ENCODE data around the gene CNOT6.

Gene CNOT6

GRCh38 chr5:180563994-180564393 is 69.8 kb downstream of the CNOT6 start:
- no peaks in the 10 kb centered on the region for H3K9me3 Mint-ChIP-seq
- ATAC-seq (replicated peaks; ENCODE audit: extremely low read depth, poor library complexity, severe bottlenecking) (no peak), DNase-seq (ENCODE audit: low spot score in 2 of 2) (no peak)
- peaks cover 28% of the 10 kb centered on the region for H3K4me1 Mint-ChIP-seq
- peaks cover 47% of the 10 kb centered on the region for H3K36me3 Mint-ChIP-seq (ENCODE audit: insufficient read depth)
- H3K4me3 Mint-ChIP-seq: no peak overlapping the region
- no peak overlapping the region for H3K27ac Mint-ChIP-seq (ENCODE audit: low read depth)
- H3K27me3 Mint-ChIP-seq: no peaks in the 10 kb centered on the region

- ATAC-seq (replicated peaks; ENCODE audit: extremely low read depth, poor library complexity, severe bottlenecking) (no peak), DNase-seq (ENCODE audit: low spot score in 2 of 2) (no peak)
- H3K27ac Mint-ChIP-seq (ENCODE audit: low read depth): no peak overlapping the region
- no peaks in the 10 kb centered on the region for H3K4me1 Mint-ChIP-seq
- H3K36me3 Mint-ChIP-seq (ENCODE audit: insufficient read depth): peaks cover 40% of the 10 kb centered on the region
- H3K9me3 Mint-ChIP-seq: no peaks in the 10 kb centered on the region
- no peak overlapping the region for H3K4me3 Mint-ChIP-seq
- no peaks in the 10 kb centered on the region for H3K27me3 Mint-ChIP-seq
These were observed 74.7 kb downstream of the CNOT6 start for GRCh38 chr5:180568914-180569313.

- H3K36me3 Mint-ChIP-seq (ENCODE audit: insufficient read depth): peaks cover 20% of the 10 kb centered on the region
These were observed 81.4 kb downstream of the CNOT6 start for GRCh38 chr5:180575571-180575970.

GRCh38 chr5:180580681-180581080 is 86.5 kb downstream of the CNOT6 start:
- H3K36me3 Mint-ChIP-seq (ENCODE audit: insufficient read depth): peaks cover 11% of the 10 kb centered on the region
- DNase-seq (ENCODE audit: low spot score in 2 of 2) (no peak), ATAC-seq (replicated peaks; ENCODE audit: extremely low read depth, poor library complexity, severe bottlenecking) (no peak)
- H3K4me3 Mint-ChIP-seq: no peak overlapping the region
- H3K27ac Mint-ChIP-seq (ENCODE audit: low read depth): no peak overlapping the region
- no peaks in the 10 kb centered on the region for H3K9me3 Mint-ChIP-seq
- no peaks in the 10 kb centered on the region for H3K4me1 Mint-ChIP-seq
- no peaks in the 10 kb centered on the region for H3K27me3 Mint-ChIP-seq

More at GRCh38 chr5:180575571-180575970, 81.4 kb downstream of the CNOT6 start:
- Mint-ChIP-seq H3K4me1 (no peaks in the 10 kb centered on the region), H3K9me3 (no peaks in the 10 kb centered on the region), H3K27ac (ENCODE audit: low read depth) (no peak overlapping the region), H3K27me3 (no peaks in the 10 kb centered on the region), H3K4me3 (no peak overlapping the region)
- ATAC-seq (replicated peaks; ENCODE audit: extremely low read depth, poor library complexity, severe bottlenecking): no peak
- no peak for DNase-seq (ENCODE audit: low spot score in 2 of 2)

GRCh38 chr5:180583738-180584137 is 89.6 kb downstream of the CNOT6 start:
- DNase-seq (ENCODE audit: low spot score in 2 of 2): no peak
- H3K27me3 Mint-ChIP-seq: peaks cover 9% of the 10 kb centered on the region
- H3K9me3 Mint-ChIP-seq: no peaks in the 10 kb centered on the region
- H3K4me1 Mint-ChIP-seq: no peaks in the 10 kb centered on the region
- no peak overlapping the region for H3K4me3 Mint-ChIP-seq
- no peak overlapping the region for H3K27ac Mint-ChIP-seq (ENCODE audit: low read depth)
- peaks cover 3% of the 10 kb centered on the region for H3K36me3 Mint-ChIP-seq (ENCODE audit: insufficient read depth)
- no peak for ATAC-seq (replicated peaks; ENCODE audit: extremely low read depth, poor library complexity, severe bottlenecking)

GRCh38 chr5:180586204-180586603 is 92.0 kb downstream of the CNOT6 start:
- Mint-ChIP-seq H3K4me1 (no peaks in the 10 kb centered on the region), H3K27me3 (peaks cover 10% of the 10 kb centered on the region), H3K27ac (ENCODE audit: low read depth) (no peak overlapping the region), H3K4me3 (no peak overlapping the region), H3K36me3 (ENCODE audit: insufficient read depth) (peaks cover 3% of the 10 kb centered on the region), H3K9me3 (no peaks in the 10 kb centered on the region)
- no peak for ATAC-seq (replicated peaks; ENCODE audit: extremely low read depth, poor library complexity, severe bottlenecking)
- DNase-seq (ENCODE audit: low spot score in 2 of 2): no peak

GRCh38 chr5:180586870-180587269 is 92.7 kb downstream of the CNOT6 start:
- DNase-seq (ENCODE audit: low spot score in 2 of 2) (no peak), ATAC-seq (replicated peaks; ENCODE audit: extremely low read depth, poor library complexity, severe bottlenecking) (no peak)
- Mint-ChIP-seq H3K27me3 (peaks cover 12% of the 10 kb centered on the region), H3K4me1 (no peaks in the 10 kb centered on the region), H3K36me3 (ENCODE audit: insufficient read depth) (peaks cover 3% of the 10 kb centered on the region), H3K9me3 (no peaks in the 10 kb centered on the region), H3K27ac (ENCODE audit: low read depth) (no peak overlapping the region), H3K4me3 (no peak overlapping the region)

GRCh38 chr5:180589771-180590542 is 95.8 kb downstream of the CNOT6 start:
- H3K27me3 Mint-ChIP-seq: peaks cover 34% of the 10 kb centered on the region
- peak overlapping the region; percentile 16 for H3K4me3 Mint-ChIP-seq
- H3K36me3 Mint-ChIP-seq (ENCODE audit: insufficient read depth): peaks cover 1% of the 10 kb centered on the region
- no peak for DNase-seq (ENCODE audit: low spot score in 2 of 2)
- H3K9me3 Mint-ChIP-seq: no peaks in the 10 kb centered on the region
- ATAC-seq (replicated peaks; ENCODE audit: extremely low read depth, poor library complexity, severe bottlenecking): no peak
- peaks cover 4% of the 10 kb centered on the region for H3K4me1 Mint-ChIP-seq
- no peak overlapping the region for H3K27ac Mint-ChIP-seq (ENCODE audit: low read depth)

GRCh38 chr5:180590543-180591310 is 96.5 kb downstream of the CNOT6 start:
- H3K4me3 Mint-ChIP-seq: no peak overlapping the region
- H3K27me3 Mint-ChIP-seq: peaks cover 34% of the 10 kb centered on the region
- no peak for ATAC-seq (replicated peaks; ENCODE audit: extremely low read depth, poor library complexity, severe bottlenecking)
- H3K27ac Mint-ChIP-seq (ENCODE audit: low read depth): no peak overlapping the region
- H3K9me3 Mint-ChIP-seq: no peaks in the 10 kb centered on the region
- peaks cover 1% of the 10 kb centered on the region for H3K36me3 Mint-ChIP-seq (ENCODE audit: insufficient read depth)
- DNase-seq (ENCODE audit: low spot score in 2 of 2): no peak
- peaks cover 4% of the 10 kb centered on the region for H3K4me1 Mint-ChIP-seq

GRCh38 chr5:180591311-180591887 is 97.2 kb downstream of the CNOT6 start, which contains the start of gene SCGB3A1:
TSS of gene SCGB3A1 (minus strand) at chr5:180591499. CDS start at chr5:180591462, 37 bp downstream.
- peaks cover 1% of the 10 kb centered on the region for H3K36me3 Mint-ChIP-seq (ENCODE audit: insufficient read depth)
- H3K4me1 Mint-ChIP-seq: peaks cover 4% of the 10 kb centered on the region
- peak within 1 kb of the TSS; percentile 37 for H3K4me3 Mint-ChIP-seq
- no peaks in the 10 kb centered on the region for H3K9me3 Mint-ChIP-seq
- ATAC-seq (replicated peaks; ENCODE audit: extremely low read depth, poor library complexity, severe bottlenecking) (no peak), DNase-seq (ENCODE audit: low spot score in 2 of 2) (no peak)
- H3K27ac Mint-ChIP-seq (ENCODE audit: low read depth): no peak within 1 kb of the TSS
- H3K27me3 Mint-ChIP-seq: peaks cover 34% of the 10 kb centered on the region

- peaks cover 34% of the 10 kb centered on the region for H3K27me3 Mint-ChIP-seq
- peaks cover 4% of the 10 kb centered on the region for H3K4me1 Mint-ChIP-seq
- ATAC-seq (replicated peaks; ENCODE audit: extremely low read depth, poor library complexity, severe bottlenecking) (no peak), DNase-seq (ENCODE audit: low spot score in 2 of 2) (no peak)
- no peaks in the 10 kb centered on the region for H3K9me3 Mint-ChIP-seq
- no peak overlapping the region for H3K27ac Mint-ChIP-seq (ENCODE audit: low read depth)
- H3K36me3 Mint-ChIP-seq (ENCODE audit: insufficient read depth): peaks cover 1% of the 10 kb centered on the region
- H3K4me3 Mint-ChIP-seq: peak overlapping the region; percentile 37
These were observed 98.0 kb downstream of the CNOT6 start for GRCh38 chr5:180592176-180592575.

- Mint-ChIP-seq H3K9me3 (no peaks in the 10 kb centered on the region), H3K27ac (ENCODE audit: low read depth) (no peak overlapping the region), H3K36me3 (ENCODE audit: insufficient read depth) (peaks cover 1% of the 10 kb centered on the region), H3K4me1 (peaks cover 4% of the 10 kb centered on the region), H3K27me3 (peaks cover 26% of the 10 kb centered on the region), H3K4me3 (no peak overlapping the region)
- DNase-seq (ENCODE audit: low spot score in 2 of 2): no peak
- no peak for ATAC-seq (replicated peaks; ENCODE audit: extremely low read depth, poor library complexity, severe bottlenecking)
These were observed 99.4 kb downstream of the CNOT6 start for GRCh38 chr5:180593446-180594206.

All from central memory CD8-positive, alpha-beta T cell (primary cell).